Naive thymus-derived CD4-positive, alpha-beta T cell (primary cell): ENCODE results near the gene SRSF8. TPM values are rescaled to one million over a fixed set of nuclear protein-coding genes. Genes with fewer than 3 reads are reported as not detected.

Experiments
- ATAC-seq: fragments of 150-1000 bp; cut with Tn5 transposase; 2 replicates; pipeline ENCODE4 v1.10.0; 2021; ENCODE audit warnings: mild to moderate bottlenecking, moderate library complexity
- CTCF ChIA-PET: fragments of 350-600 bp; sonication (Branson Sonifier 250); formaldehyde crosslinking; loops from one replicate; lab custom pipeline; 2021; ENCODE audit warnings: antibody characterized with exemption; lab: Charles Lee
- POLR2A ChIA-PET: fragments of 350-600 bp; sonication (Branson Sonifier 250); formaldehyde crosslinking; loops from one replicate; lab custom pipeline; 2021; ENCODE audit warnings: antibody characterized with exemption, inconsistent platforms; lab: Charles Lee
- DNase-seq, 9 donors: peaks; one replicate each; pipeline versions ENCODE4 v3.0.0 to v3.0.0-alpha.2; 2020 to 2022; ENCODE audit warnings: mixed read lengths in 1 of 9
- H3K27ac ChIP-seq: one replicate; pipeline ENCODE4 v1.7.0; 2013; ENCODE audit warnings: mild to moderate bottlenecking, low read depth, low read length, moderate library complexity
- H3K27me3 ChIP-seq, 2 donors: one replicate each; pipeline ENCODE4 v1.7.0; 2013; ENCODE audit warnings: low read length in 2 of 2, mild to moderate bottlenecking in 2 of 2, moderate library complexity in 2 of 2; ENCODE audit not compliant: control insufficient read depth in 2 of 2, insufficient read depth in 2 of 2
- H3K36me3 ChIP-seq, 3 experiments: 1 replicate in 2 of 3; 2 replicates in 1 of 3; pipeline ENCODE4 v1.7.0; 2013; ENCODE audit warnings: low read length in 3 of 3, mild to moderate bottlenecking in 3 of 3, moderate library complexity in 1 of 3; ENCODE audit not compliant: insufficient read depth in 3 of 3, control insufficient read depth in 2 of 3
- H3K4me1 ChIP-seq, 2 donors: one replicate each; pipeline ENCODE4 v1.7.0; 2013; ENCODE audit warnings: low read length in 2 of 2, mild to moderate bottlenecking in 2 of 2, moderate library complexity in 1 of 2; ENCODE audit not compliant: control insufficient read depth in 2 of 2, insufficient read depth in 2 of 2
- H3K4me3 ChIP-seq: 2 replicates; pipeline ENCODE4 v1.7.0; 2013; ENCODE audit warnings: mild to moderate bottlenecking, low read length
- H3K9me3 ChIP-seq, 3 experiments: 1 replicate in 2 of 3; 2 replicates in 1 of 3; pipeline ENCODE4 v1.7.0; 2013; ENCODE audit warnings: low read length in 3 of 3; ENCODE audit not compliant: control insufficient read depth in 2 of 3
- H3K27ac Mint-ChIP-seq, 9 donors: one replicate each; pipeline ENCODE4 v1.8.0; 2020 to 2022; ENCODE audit warnings: mixed read lengths in 9 of 9, mild to moderate bottlenecking in 8 of 9, moderate library complexity in 5 of 9, inconsistent platforms in 2 of 9
- H3K27me3 Mint-ChIP-seq, 5 donors: one replicate each; pipeline ENCODE4 v1.8.0; 2021 to 2022; ENCODE audit warnings: mixed read lengths in 5 of 5, mild to moderate bottlenecking in 1 of 5
- H3K36me3 Mint-ChIP-seq, 5 donors: one replicate each; pipeline ENCODE4 v1.8.0; 2020 to 2022; ENCODE audit warnings: mixed read lengths in 5 of 5, mild to moderate bottlenecking in 3 of 5, inconsistent platforms in 1 of 5
- H3K4me1 Mint-ChIP-seq, 7 donors: one replicate each; pipeline ENCODE4 v1.8.0; 2020 to 2022; ENCODE audit warnings: mixed read lengths in 7 of 7, mild to moderate bottlenecking in 3 of 7, inconsistent platforms in 1 of 7
- H3K4me3 Mint-ChIP-seq, 10 donors: one replicate each; pipeline ENCODE4 v1.8.0; 2020 to 2022; ENCODE audit warnings: mild to moderate bottlenecking in 10 of 10, mixed read lengths in 10 of 10, moderate library complexity in 6 of 10, inconsistent platforms in 2 of 10
- H3K9me3 Mint-ChIP-seq, 11 donors: one replicate each; pipeline ENCODE4 v1.8.0; 2020 to 2022; ENCODE audit warnings: mixed read lengths in 11 of 11, mild to moderate bottlenecking in 4 of 11, inconsistent platforms in 1 of 11, moderate library complexity in 1 of 11
- intact Hi-C, 2 donors: fragments of 100-400 bp; cut with micrococcal nuclease; formaldehyde crosslinking; loops; one replicate each; pipeline ENCODE4 v1.15.1; 2023
- polyA plus RNA-seq, 2 donors: library from polyadenylated mRNA; unstranded; fragments of 300-500 nt; fragmentation: Illumina TruSeq; gene quantifications; one replicate each; pipeline ENCODE4 v1.2.3, GENCODE V29; 2021
- total RNA-seq, 6 experiments: library from RNA in 5 of 6; stranded (reverse) in 5 of 6; gene quantifications; 1 replicate in 5 of 6; 2 replicates in 1 of 6; pipeline ENCODE4 v1.2.3 and lab custom pipeline; 2021 to 2026

Gene SRSF8
- total and polyA plus RNA-seq, 7 experiments from 2014 or later, result 42.3 to 116 (median 86.2) TPM

GRCh38 chr11:95081412-95081811 lies 14.7 kb downstream of the SRSF8 start:
- intact Hi-C loops, result no loop called here
- no peak overlapping the region for H3K4me3 Mint-ChIP-seq

GRCh38 chr11:95082576-95083001 lies 15.9 kb downstream of the SRSF8 start:
- no peak overlapping the region for H3K4me3 Mint-ChIP-seq
- H3K4me1 Mint-ChIP-seq, result peaks cover 0 to 38% (median 3%) of the 10 kb centered on the region in 7 donors
- DNase-seq (no peak), ATAC-seq (no peak)
- H3K36me3 ChIP-seq, result no peaks in the 10 kb centered on the region
- peaks cover 0 to 7% of the 10 kb centered on the region in 2 donors for H3K4me1 ChIP-seq
- H3K27me3 Mint-ChIP-seq, result no peaks in the 10 kb centered on the region
- H3K9me3 Mint-ChIP-seq, result peaks cover 0 to 1% (median 0%) of the 10 kb centered on the region in 11 donors
- ChIA-PET CTCF (interaction anchor here (0.5 to 1.4 kb wide), 3 partner anchors 11 to 18 kb away, joined by 3 to 4 read pairs (median 3); no protein-coding TSS in a partner anchor), POLR2A (interaction anchor here (1.0 to 3.8 kb wide), 2 partner anchors 7 to 704 kb away, joined by 3 to 19 read pairs; partner anchors contain the start of gene ENDOD1)
- H3K4me3 ChIP-seq, result no peak overlapping the region
- no peaks in the 10 kb centered on the region for H3K9me3 ChIP-seq
- H3K27ac ChIP-seq, result no peak overlapping the region
- intact Hi-C loops, result no loop called here
- peaks cover 0 to 4% (median 0%) of the 10 kb centered on the region in 5 donors for H3K36me3 Mint-ChIP-seq
- no peaks in the 10 kb centered on the region for H3K27me3 ChIP-seq
- H3K27ac Mint-ChIP-seq, result no peak overlapping the region

More at GRCh38 chr11:95081412-95081811, 14.7 kb downstream of the SRSF8 start:
- Mint-ChIP-seq H3K27ac (no peak overlapping the region), H3K4me1 (peaks cover 0 to 44% (median 3%) of the 10 kb centered on the region in 7 donors), H3K27me3 (no peaks in the 10 kb centered on the region), H3K36me3 (peaks cover 0 to 4% (median 0%) of the 10 kb centered on the region in 5 donors), H3K9me3 (peaks cover 0 to 1% (median 0%) of the 10 kb centered on the region in 11 donors)
- POLR2A ChIA-PET, result interaction anchor here (0.8 to 3.8 kb wide), 4 partner anchors 9 to 17 kb away, joined by 3 to 19 read pairs (median 7); partner anchors contain the start of genes ENDOD1 and SRSF8
- no peaks in the 10 kb centered on the region for H3K27me3 ChIP-seq
- H3K4me1 ChIP-seq, result peaks cover 0 to 7% of the 10 kb centered on the region in 2 donors
- H3K4me3 ChIP-seq, result no peak overlapping the region
- no peak overlapping the region for H3K27ac ChIP-seq
- no peaks in the 10 kb centered on the region for H3K9me3 ChIP-seq
- CTCF ChIA-PET, result interaction anchor here (1.4 kb wide), 2 partner anchors 12 kb away, joined by 3 to 6 read pairs; no protein-coding TSS in a partner anchor
- no peaks in the 10 kb centered on the region for H3K36me3 ChIP-seq
- ATAC-seq (no peak), DNase-seq (no peak)

GRCh38 chr11:95084509-95084908 lies 17.8 kb downstream of the SRSF8 start:
- Histone ChIP-seq H3K9me3 (no peaks in the 10 kb centered on the region), H3K4me1 (peaks cover 9 to 14% of the 10 kb centered on the region in 2 donors), H3K4me3 (no peak overlapping the region), H3K36me3 (no peaks in the 10 kb centered on the region), H3K27me3 (no peaks in the 10 kb centered on the region), H3K27ac (no peak overlapping the region)
- DNase-seq, result peak in 1 of 9 donors; percentile 57
- Mint-ChIP-seq H3K9me3 (peaks cover 0 to 1% (median 0%) of the 10 kb centered on the region in 11 donors), H3K27ac (no peak overlapping the region), H3K4me3 (no peak overlapping the region), H3K4me1 (peaks cover 6 to 47% (median 14%) of the 10 kb centered on the region in 7 donors), H3K27me3 (no peaks in the 10 kb centered on the region), H3K36me3 (peaks cover 0 to 4% (median 0%) of the 10 kb centered on the region in 5 donors)
- intact Hi-C loops, result no loop called here
- POLR2A ChIA-PET, result interaction anchor here (0.8 to 1.7 kb wide), 5 partner anchors 12 to 20 kb away, joined by 3 to 5 read pairs (median 4); no protein-coding TSS in a partner anchor
- ATAC-seq, result no peak
- CTCF ChIA-PET, result no interaction called here

GRCh38 chr11:95085117-95085816 lies 18.5 kb downstream of the SRSF8 start:
- H3K27ac Mint-ChIP-seq, result peak overlapping the region in 4 of 9 donors; percentile 18 to 90 (median 55)
- ChIA-PET POLR2A (interaction anchor here (0.6 to 1.7 kb wide), 7 partner anchors 12 to 776 kb away, joined by 3 to 5 read pairs (median 3); no protein-coding TSS in a partner anchor), CTCF (interaction anchor here (0.6 kb wide), 2 partner anchors 130 to 724 kb away, joined by 3 read pairs; no protein-coding TSS in a partner anchor)
- H3K27me3 ChIP-seq, result no peaks in the 10 kb centered on the region
- H3K27me3 Mint-ChIP-seq, result no peaks in the 10 kb centered on the region
- peaks cover 0 to 4% (median 0%) of the 10 kb centered on the region in 5 donors for H3K36me3 Mint-ChIP-seq
- peaks cover 6 to 43% (median 15%) of the 10 kb centered on the region in 7 donors for H3K4me1 Mint-ChIP-seq
- no peak for DNase-seq
- peaks cover 10 to 14% of the 10 kb centered on the region in 2 donors for H3K4me1 ChIP-seq
- peaks cover 0 to 1% (median 0%) of the 10 kb centered on the region in 11 donors for H3K9me3 Mint-ChIP-seq
- H3K4me3 ChIP-seq, result no peak overlapping the region
- ATAC-seq, result no peak
- peak overlapping the region in 2 of 10 donors; percentile 2 to 43 for H3K4me3 Mint-ChIP-seq
- H3K9me3 ChIP-seq, result no peaks in the 10 kb centered on the region
- intact Hi-C loops, result no loop called here
- no peak overlapping the region for H3K27ac ChIP-seq
- no peaks in the 10 kb centered on the region for H3K36me3 ChIP-seq

- DNase-seq (no peak), ATAC-seq (no peak)
- Mint-ChIP-seq H3K27me3 (no peaks in the 10 kb centered on the region), H3K4me3 (no peak overlapping the region), H3K36me3 (peaks cover 0 to 4% (median 0%) of the 10 kb centered on the region in 5 donors), H3K9me3 (peaks cover 0 to 1% (median 0%) of the 10 kb centered on the region in 11 donors), H3K27ac (peak overlapping the region in 4 of 9 donors; percentile 18 to 90 (median 42)), H3K4me1 (peaks cover 6 to 50% (median 24%) of the 10 kb centered on the region in 7 donors)
- Histone ChIP-seq H3K4me3 (no peak overlapping the region), H3K36me3 (no peaks in the 10 kb centered on the region), H3K27me3 (no peaks in the 10 kb centered on the region), H3K4me1 (peaks cover 18 to 23% of the 10 kb centered on the region in 2 donors), H3K9me3 (no peaks in the 10 kb centered on the region), H3K27ac (no peak overlapping the region)
- ChIA-PET POLR2A (interaction anchor here (0.6 to 1.7 kb wide), 3 partner anchors 13 to 775 kb away, joined by 3 to 5 read pairs (median 3); no protein-coding TSS in a partner anchor), CTCF (interaction anchor here (0.6 kb wide), 2 partner anchors 17 to 724 kb away, joined by 3 to 4 read pairs; no protein-coding TSS in a partner anchor)
- intact Hi-C loops, result no loop called here
These were observed 19.4 kb downstream of the SRSF8 start for GRCh38 chr11:95086151-95086550.

GRCh38 chr11:95086836-95087570 lies 20.3 kb downstream of the SRSF8 start:
- no peaks in the 10 kb centered on the region for H3K9me3 ChIP-seq
- POLR2A ChIA-PET, result interaction anchor here (0.8 to 7.6 kb wide), 3 partner anchors 17 to 1370 kb away, joined by 3 to 285 read pairs (median 3); partner anchors contain the start of gene SRSF8

More at GRCh38 chr11:95086836-95087570, 20.3 kb downstream of the SRSF8 start:
- CTCF ChIA-PET, result no interaction called here
- Mint-ChIP-seq H3K36me3 (peaks cover 0 to 4% (median 0%) of the 10 kb centered on the region in 5 donors), H3K4me3 (no peak overlapping the region), H3K4me1 (peaks cover 13 to 51% (median 32%) of the 10 kb centered on the region in 7 donors), H3K27ac (peak overlapping the region in 2 of 9 donors; percentile 46 to 71), H3K27me3 (no peaks in the 10 kb centered on the region), H3K9me3 (no peaks in the 10 kb centered on the region)
- no peak overlapping the region for H3K4me3 ChIP-seq
- intact Hi-C loops, result no loop called here
- H3K27ac ChIP-seq, result no peak overlapping the region
- no peaks in the 10 kb centered on the region for H3K27me3 ChIP-seq
- DNase-seq (no peak), ATAC-seq (no peak)
- peaks cover 16 to 23% of the 10 kb centered on the region in 2 donors for H3K4me1 ChIP-seq
- no peaks in the 10 kb centered on the region for H3K36me3 ChIP-seq
